ENCODE results near the gene BANK1.

BANK1 gene

DNA sequence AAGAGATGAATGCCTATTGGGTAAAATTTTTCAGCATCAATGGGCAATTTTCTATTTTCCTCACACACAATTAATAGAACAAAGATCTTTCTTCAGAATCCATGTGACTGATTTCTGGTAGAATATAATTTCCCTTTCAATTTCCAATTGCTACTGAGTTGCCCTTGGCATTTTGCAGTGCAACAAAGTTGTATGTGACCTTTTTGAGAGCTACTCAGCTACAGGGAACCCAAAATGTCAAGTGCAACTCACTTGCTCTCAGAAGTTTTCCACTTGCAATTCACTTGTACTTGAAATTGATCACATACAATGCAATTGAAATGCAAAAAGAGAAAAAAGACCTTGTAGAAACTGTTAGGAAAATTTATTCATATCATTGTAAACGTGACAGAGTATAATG is 245.5 kb downstream of the BANK1 start:
- H3K36me3 ChIP-seq, result no peaks in the 10 kb centered on the region
- no peak overlapping the region for H3K4me3 ChIP-seq (ENCODE audit: low read depth, low read length)
- H3K27me3 ChIP-seq, result no peaks in the 10 kb centered on the region
- no peak for TF ChIP-seq CTCF (IDR thresholded peaks at IDR 0.05; ENCODE audit: low read depth, low read length)
- no peak for DNase-seq
- H3K4me1 ChIP-seq, result no peaks in the 10 kb centered on the region
- H3K9me3 ChIP-seq, result no peaks in the 10 kb centered on the region

DNA sequence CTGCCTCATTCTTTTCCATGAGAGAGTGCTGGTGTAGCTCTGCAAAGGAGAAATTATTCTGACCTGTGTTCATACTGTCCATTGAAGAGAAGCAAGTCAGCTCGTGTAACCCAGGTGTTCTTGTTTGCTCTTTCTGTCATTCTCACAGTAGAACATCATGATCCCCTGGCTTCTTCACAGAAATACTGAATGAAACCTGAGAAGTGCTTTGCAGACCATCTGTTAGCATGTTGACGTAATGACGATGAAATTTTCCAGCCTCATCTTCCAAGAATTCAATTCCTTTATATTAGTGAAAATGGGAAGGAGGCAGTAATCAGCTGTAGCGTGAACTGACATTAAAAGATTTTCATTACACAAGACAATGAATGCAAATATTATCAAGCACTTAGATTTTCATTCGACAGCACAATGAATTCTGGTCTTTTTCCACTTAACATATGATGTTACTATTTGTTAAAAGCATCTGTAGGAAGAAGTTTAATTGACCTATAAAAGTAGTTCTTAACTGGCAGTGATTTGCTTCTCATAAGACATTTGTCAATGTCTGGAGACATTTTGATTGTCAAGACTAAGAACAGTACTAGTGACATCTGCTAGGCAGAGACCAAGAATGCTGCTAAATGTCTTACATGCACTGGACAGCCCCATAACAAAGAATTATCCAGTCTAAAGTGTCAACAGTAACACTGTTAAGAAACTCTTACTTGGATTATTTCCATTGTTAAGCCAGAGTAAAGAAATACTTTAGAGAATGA is 246.3 kb downstream of the BANK1 start:
- H3K4me1 ChIP-seq, result no peaks in the 10 kb centered on the region
- TF ChIP-seq CTCF (IDR thresholded peaks at IDR 0.05; ENCODE audit: low read depth, low read length), result no peak
- no peak for DNase-seq
- no peak overlapping the region for H3K4me3 ChIP-seq (ENCODE audit: low read depth, low read length)
- no peaks in the 10 kb centered on the region for H3K27me3 ChIP-seq
- H3K36me3 ChIP-seq, result no peaks in the 10 kb centered on the region
- no peaks in the 10 kb centered on the region for H3K9me3 ChIP-seq

GRCh38 chr4:102037566-102037965 is 247.0 kb downstream of the BANK1 start:
- Histone ChIP-seq H3K4me3 (ENCODE audit: low read depth, low read length) (no peak overlapping the region), H3K36me3 (no peaks in the 10 kb centered on the region), H3K4me1 (no peaks in the 10 kb centered on the region), H3K27me3 (no peaks in the 10 kb centered on the region), H3K9me3 (no peaks in the 10 kb centered on the region)
- TF ChIP-seq CTCF (IDR thresholded peaks at IDR 0.05; ENCODE audit: low read depth, low read length), result no peak
- no peak for DNase-seq

DNA sequence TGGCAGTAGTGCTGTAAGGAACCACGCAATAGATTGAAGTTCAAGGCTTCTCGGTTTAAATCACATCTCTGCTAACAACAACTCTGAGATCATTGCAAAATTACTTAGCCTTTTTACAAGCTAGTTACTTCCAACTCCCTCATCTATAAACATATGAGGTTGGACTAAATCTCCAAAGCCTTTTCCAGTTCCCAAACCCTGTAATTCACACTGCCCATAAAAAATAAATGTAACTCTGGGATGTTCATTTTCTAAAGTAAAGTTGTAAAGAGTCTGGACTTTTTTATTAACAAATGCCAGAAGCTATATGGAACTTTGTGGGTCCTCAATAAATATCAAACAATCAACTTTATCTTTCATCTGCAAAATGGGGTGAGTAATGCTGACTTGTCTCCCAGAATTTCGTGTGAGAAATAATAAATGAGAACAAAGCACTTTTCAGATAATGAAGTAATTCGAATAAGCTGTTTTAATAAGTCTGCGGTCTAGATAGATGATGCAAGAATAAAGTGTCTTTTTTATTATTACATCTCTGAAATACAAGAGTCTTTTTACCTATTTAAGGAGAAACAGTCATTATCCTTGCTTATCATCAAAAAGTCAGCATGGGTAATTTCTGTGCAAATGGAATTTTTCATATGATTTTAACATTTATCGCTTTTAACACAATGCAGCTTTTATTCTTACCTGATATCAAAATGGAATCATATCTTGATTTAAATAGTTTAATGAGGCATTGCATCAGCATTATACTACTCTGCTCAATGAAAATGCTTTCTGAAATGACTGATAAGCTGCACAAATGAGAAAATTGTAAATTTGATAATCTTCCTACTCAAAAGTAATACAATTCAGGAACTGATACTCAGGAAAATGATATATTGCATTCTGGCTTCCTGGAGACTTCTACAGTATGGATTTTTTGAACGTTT is 252.6 kb downstream of the BANK1 start:
- H3K27me3 ChIP-seq, result no peaks in the 10 kb centered on the region
- no peak for TF ChIP-seq CTCF (IDR thresholded peaks at IDR 0.05; ENCODE audit: low read depth, low read length)
- H3K9me3 ChIP-seq, result no peaks in the 10 kb centered on the region
- H3K4me3 ChIP-seq (ENCODE audit: low read depth, low read length), result no peak overlapping the region
- H3K4me1 ChIP-seq, result peaks cover 4% of the 10 kb centered on the region; the same call in 1 of the 2 replicates
- no peak for DNase-seq
- H3K36me3 ChIP-seq, result no peaks in the 10 kb centered on the region

GRCh38 chr4:102047616-102048015 is 257.1 kb downstream of the BANK1 start:
- no peaks in the 10 kb centered on the region for H3K36me3 ChIP-seq
- H3K9me3 ChIP-seq, result no peaks in the 10 kb centered on the region
- peaks cover 4% of the 10 kb centered on the region; the same call in 1 of the 2 replicates for H3K4me1 ChIP-seq
- no peak overlapping the region for H3K4me3 ChIP-seq (ENCODE audit: low read depth, low read length)
- H3K27me3 ChIP-seq, result no peaks in the 10 kb centered on the region
- TF ChIP-seq CTCF (IDR thresholded peaks at IDR 0.05; ENCODE audit: low read depth, low read length), result no peak
- DNase-seq, result no peak
